HG03066 (cell line): ENCODE measurements around the gene LATS2.

Experiments used
- ATAC-seq: cut with Tn5 transposase; IDR thresholded peaks from one replicate; pipeline ENCODE4 v1.9.1; 2021; ENCODE audit warnings: low read depth; ENCODE audit not compliant: unreplicated experiment

LATS2 gene

DNA sequence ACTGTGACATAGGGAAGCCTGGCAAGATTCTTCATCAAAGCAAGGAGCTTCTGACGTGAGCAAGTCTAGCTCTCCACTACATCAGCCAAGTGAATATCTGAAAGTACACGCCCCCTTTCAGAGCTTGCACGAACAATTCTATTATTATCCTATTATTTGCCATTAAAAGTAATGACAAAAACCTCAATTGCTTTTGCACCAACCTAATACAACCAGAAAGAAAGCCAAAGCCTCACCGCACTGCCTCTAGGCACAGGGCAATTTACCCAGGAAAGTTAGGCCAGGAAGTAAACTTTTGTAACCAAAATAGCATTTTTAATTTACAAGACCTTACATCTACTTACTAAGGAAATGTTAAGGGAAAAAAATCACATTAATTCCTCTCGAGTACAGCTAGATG lies 41.2 kb downstream of the LATS2 start:
- no peak for ATAC-seq

DNA sequence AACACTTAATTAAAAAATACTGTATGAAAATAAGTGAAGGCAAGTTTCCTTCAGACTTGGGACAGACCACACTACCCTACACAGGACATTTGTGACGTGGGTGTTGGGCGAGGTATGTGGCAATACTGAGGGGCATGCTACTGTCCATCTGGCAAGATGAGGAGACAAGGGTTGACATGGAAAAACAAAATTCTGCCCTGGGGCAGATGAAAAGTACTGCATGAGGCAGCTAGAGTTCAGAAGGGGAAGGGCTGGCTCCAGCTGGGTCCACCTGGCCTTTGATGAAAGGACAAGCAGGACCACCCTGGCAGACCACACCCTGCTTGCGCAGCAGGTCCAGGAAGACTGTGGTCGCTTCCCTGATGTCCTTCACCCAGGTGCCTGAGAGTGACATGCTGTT lies 43.2 kb downstream of the LATS2 start:
- no peak for ATAC-seq

DNA sequence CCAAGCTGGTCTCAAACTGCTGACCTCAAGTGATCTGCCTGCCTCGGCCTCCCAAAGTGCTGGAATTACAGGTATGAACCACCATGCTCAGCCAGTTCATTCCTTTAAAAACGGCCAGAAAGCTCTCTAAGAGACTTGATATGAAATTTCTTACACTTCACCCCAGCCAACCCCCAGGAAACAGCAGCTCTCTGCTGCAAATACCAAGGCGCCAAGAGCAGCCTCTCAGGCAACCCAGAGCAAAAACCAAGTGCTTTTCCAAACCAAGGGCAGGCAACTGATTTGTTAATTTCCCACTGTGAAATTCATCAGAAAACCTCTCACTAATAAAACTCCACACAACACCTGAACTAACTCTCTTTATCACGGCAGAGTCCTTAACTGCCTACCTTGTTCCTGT lies 44.9 kb downstream of the LATS2 start:
- ATAC-seq = no peak

DNA sequence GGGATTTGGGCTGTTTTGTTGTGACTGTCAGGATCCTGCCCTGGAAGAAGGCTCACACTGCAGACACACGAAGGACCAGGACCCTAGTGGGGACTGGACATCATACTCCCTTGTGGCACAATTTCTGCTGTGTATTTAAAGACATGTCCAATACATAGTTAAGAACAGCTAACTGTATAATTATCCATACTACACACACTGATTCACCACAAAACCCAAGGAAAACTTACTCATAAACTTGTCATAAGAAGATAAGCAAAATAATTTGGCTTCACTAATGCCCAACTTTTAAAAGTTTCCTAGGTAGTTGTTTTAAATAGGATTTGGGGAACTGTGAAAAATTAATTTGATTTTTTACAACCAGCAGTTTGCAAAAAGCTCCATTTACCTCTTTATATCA lies 46.1 kb downstream of the LATS2 start:
- ATAC-seq = no peak

DNA sequence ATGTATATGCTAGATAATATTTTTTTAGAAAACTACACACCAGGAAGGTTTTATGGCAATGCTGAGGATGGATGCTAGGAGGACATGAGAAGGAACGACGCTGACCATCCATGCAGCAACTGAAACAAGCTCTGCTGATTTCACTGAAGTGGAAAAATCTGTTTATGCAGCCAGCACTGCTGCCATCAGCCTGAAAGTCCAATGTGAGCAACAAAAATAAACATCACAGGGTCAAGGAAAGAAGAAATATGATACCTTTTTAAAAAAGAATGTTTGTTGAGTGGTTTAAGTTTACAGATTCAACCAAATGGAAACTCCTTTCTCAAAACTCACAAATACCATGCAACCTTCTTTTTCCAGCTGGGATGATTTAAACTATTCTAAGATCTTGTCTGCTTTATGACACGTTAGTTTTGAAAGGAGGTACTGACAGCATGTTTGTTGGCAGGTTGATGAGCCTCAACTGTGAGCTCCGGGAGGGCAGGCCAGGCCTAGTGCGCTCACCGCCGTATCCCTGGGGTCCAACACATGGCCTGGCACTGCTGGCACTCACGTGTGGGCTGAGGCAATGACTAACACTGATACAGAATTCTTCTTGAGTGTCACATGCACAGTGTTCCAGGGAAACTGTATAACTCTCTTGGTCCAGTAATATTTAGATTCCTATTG lies 46.8 kb downstream of the LATS2 start:
- no peak for ATAC-seq

DNA sequence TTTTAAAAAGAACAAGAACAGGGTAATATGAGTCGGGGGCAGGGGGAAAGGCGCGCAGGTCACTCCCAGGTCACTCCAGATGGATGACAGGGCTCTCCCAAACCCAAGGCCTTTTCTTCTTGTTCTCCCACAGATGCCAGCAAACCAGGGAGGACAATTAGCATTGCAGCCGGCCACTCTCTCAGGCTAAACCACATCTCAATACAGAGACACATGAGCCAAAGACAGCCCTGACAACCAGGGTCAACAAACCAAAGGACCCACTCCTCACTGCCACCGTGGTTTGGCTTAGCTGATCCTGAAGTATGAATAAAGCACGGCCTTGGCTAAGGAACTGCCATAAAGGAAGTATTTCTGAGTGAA lies 47.3 kb downstream of the LATS2 start:
- no peak for ATAC-seq

DNA sequence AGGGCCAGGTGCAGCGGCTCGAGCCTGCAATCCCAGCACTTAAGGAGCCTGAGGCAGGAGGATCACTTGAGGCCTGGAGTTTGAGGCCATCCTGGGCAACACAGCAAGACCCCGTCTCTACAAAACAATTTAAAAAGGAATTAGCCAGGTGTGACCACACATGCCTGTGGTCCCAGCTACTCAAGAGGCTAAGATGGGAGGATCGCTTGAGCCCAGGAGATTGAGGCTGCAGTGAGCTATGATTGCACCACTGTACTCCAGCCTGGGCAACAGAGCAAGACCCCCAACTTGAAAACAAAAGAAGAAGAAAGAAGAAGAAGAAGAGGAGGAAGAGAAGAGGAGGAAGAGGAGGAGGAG lies 47.7 kb downstream of the LATS2 start:
- no peak for ATAC-seq

DNA sequence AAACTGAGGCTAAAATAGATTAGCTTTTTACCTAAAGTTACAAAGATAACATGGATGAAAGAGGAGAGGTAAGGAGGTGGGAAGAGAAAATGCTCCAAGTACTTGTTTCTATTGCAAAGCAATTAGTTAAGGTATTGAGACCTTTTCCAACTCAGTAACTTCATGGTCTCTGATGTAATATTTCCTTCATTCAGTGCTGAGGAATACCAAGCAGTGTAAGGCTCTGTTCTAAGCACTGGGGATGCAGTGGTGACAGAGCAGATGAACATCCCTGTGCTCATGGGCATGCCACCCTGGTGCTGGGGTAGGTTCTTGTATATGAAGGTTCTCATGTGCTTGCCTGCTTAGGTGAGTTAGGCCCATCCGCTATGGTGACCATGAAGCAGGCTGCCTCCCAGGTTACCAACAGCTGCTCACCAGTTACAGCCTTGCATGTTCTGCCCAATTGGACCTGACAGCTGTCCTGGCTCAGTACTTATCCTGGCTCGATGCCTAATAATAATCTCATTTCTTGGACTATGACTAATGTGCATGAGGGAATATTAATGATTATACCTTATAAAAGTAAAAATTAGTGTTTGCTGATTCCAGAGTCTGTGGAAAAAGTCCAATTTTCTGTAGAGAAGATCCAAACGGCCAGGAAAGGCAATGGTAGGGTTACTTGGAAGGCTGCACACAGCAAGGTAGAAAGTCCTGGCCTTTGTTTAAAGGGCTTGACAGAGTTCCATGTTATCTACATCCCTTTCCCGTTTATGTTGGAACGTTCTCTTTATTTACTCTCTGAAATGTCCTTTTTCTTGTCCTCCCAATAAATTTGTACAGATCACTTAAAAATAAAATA lies 48.3 kb downstream of the LATS2 start:
- ATAC-seq = no peak

DNA sequence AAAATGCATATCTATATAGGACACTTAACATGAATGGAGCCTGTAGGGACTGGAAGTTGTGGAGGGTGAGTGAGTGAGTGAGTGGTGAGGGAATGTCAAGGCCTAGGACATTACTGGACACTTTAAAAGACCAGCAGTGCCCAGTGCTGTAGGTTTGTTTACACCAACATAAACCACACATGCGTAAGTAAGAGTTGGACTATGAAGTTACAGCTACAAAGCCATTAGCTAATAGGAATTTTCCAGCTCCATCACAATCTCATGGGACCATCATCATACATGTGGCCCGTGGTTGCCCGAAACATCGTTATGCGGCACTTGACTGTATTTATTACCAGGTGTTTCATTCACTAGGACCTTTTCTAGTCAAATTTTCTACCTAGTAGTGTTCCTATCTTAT lies 49.2 kb downstream of the LATS2 start:
- ATAC-seq = no peak

DNA sequence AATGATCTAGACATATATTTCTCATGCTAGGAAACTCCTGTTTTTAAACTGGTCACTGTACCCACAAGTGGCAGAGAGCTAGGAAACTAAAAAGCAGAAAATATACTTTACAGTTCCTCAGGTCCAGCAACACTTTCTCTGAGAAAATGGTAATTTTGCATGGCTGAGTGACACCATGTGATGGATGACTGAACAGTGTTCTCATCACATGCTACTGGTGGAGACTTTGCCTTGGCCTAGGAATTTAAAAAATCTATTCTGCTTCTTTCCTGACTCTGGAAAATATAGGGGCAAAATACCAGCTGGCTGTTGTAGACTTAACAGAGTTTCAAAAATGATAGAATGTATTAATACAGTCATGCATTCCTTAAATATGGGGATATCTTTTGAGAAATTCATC lies 50.0 kb downstream of the LATS2 start:
- ATAC-seq = no peak

DNA sequence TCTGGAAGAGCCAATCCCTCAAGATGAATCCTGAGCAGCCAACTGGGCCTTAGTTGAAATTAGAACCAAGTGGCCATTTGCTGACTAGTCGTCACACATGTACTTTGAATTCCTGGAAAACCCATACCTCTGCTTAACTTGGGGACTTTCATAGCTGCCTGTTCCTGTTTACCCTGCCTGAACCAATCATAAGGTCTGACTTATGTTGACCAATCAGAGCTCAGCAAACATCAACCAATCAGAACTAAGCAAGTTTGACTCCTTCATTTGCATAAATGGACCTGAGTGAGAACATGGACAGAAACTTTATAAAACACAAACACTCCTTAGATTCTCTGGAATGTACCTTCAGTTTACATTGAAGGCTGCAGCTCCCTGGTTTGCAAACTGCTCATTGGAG lies 50.8 kb downstream of the LATS2 start:
- ATAC-seq = no peak

DNA sequence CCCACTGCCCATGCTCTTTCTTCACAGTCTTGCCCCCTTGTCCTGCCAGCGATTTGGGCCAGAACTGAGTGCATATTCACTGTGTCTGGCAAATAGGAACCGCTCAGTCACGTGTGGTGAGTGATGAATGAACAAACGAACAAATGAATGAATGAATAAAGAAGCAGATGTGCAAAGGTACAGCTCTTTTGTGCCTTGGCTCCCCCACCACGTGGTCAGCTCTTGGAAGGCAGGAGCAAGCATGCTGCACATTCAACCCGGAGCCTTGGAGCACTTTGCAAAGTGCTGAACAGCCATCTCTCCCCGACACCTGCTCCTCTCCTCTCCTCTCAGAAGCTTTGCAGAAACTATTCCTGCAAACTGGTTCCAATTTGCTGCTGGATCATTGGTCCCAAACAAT lies 52.4 kb downstream of the LATS2 start:
- no peak for ATAC-seq

DNA sequence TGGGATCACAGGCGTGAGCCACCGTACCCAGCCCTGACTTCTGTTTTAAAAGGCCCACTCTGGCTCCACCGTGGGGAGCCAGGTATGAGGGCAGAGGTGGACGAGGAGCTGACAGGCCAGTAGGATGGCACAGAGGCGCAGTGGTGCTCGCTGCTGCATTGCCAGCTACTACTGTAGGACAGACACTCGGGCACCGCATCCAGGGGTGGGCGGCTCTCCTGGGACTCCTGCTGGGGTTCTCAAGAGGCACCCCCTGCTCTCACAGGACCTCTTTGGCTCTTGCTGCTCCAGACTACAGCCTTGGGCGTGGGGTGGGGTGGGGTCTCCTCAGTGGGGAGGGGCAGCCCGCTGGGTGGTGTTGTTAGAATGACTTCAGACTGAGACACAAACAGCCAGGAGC lies 53.4 kb downstream of the LATS2 start:
- no peak for ATAC-seq

DNA sequence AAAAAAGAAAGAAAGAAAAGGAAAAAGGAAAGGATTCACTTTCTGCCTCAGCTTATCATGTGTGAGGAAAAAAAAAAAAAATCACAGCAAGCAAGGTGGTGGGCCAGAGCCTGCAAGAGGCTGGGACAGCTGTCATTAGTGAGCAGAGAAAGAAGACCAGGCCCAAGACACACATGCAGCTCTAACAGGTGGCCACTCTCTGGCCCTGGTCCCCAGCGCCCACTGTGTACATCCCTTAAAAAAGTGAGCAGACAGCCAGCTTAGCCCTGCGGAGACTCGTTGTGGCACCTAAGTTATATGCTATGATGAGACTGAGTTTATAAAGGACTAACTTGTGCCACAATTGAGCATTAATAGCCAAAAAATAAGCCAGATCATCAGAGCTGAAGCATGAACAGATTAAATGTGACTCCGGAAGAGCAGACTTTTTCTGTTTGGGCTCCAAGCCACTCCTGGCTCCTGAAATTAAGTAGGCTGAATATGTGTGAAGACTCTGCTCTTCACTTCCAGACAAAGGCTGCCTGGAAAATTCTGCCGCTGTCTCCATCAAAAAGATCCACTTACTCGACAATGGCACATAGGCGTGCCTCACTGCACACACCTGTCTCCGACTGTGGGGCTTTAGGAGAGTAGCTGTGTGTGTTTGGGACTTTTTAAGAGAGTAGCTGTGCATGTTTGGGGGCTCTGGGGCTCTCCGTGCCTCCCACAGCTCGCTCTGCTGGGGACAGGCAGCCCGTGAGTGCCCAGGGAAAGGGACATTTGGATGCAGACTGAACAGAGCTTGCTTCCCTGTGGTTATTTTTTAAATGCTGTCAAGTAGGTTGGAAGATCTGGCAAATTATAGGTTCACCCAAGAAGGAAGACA lies 55.0 kb downstream of the LATS2 start:
- no peak for ATAC-seq

DNA sequence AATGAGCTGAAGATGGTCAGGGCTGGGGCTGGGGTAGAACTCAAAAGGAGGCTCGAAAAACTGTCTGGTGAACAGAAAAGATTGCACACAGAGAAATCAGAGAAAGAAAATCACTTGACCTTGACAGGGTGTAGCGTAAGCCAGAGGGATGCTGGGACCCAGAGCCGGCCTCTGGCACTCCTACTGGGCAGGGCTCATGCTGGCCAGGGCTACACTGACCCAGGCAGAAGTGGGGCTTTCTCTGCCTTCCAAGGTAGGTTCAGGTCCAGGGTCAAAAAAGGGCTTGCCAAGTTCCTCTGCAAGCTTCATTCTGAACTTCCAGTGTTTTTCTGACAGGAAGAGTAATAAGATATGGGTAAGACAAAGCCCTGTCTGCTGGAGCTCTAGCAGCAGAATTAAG lies 56.2 kb downstream of the LATS2 start:
- no peak for ATAC-seq

DNA sequence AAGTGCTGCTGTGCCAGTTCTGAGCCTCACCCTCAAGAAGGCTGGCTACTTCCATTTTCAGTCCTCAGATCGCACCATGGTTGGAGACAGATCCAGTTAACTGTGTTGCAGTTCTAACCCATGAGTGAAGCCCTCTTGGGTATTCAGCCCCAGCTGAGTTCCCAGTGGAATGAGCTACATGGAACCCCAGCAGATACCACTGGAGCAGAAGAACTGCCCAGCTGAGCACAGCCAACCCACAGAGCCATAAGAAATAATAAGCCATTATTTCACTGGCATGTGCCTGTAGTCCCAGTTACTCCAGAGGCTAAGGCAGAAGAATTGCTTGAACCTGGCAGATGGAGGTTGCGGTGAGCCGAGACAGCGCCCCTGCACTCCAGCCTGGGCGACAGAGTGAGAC lies 59.9 kb downstream of the LATS2 start:
- ATAC-seq = no peak

DNA sequence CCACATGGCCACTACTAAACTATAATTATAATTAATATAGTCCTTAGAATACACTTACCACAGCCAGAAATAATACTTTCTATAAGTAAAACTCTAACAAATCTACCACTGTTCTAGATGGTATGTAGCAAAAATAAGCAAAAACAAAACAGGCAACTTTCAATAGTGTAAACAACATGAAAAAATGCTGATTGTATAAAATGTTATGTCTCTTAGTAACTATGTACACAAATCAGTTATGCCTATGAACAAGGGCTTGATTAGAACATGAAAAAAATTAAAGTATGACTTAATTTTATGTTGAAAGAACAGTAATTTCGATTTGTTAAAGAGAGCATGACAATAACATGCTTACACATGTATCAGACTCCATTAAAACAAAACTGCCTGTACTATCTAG lies 60.7 kb downstream of the LATS2 start:
- no peak for ATAC-seq

DNA sequence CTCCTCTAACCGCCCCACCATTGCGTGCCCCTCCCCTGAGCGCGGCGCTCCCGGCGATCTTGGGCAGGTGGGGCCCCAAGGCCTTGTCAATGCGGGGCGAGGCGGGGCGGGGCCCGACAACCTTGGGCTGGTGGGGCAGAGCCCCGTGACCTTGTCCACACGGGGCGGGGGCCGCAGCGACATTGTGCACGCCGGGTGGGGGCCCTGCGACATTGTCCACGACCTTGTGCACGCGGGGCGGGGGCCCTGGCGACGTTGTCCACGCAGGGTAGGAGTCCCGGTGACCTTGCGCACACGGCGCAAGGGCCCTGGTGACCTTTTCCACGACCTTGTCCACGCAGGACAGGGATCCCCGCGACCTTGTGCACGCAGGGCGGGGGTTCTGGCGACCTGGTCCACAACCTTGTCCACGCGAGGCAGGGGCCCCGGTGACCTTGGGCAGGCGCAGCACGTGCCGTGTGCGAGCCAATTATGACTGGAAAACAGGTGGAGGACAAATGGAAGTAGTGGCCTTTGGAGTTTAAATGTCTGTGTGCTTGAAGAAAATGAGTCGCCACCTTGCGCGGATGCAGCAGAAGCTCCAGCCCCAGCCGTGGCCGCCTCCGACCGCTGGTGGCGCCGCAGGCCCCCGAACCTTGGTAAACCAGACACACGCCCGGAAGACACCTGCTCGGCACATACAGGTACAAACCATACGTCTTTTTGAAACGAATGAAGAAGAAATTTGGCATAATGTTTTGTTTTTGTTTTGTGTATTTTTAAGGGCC lies 62.6 kb downstream of the LATS2 start:
- no peak for ATAC-seq

DNA sequence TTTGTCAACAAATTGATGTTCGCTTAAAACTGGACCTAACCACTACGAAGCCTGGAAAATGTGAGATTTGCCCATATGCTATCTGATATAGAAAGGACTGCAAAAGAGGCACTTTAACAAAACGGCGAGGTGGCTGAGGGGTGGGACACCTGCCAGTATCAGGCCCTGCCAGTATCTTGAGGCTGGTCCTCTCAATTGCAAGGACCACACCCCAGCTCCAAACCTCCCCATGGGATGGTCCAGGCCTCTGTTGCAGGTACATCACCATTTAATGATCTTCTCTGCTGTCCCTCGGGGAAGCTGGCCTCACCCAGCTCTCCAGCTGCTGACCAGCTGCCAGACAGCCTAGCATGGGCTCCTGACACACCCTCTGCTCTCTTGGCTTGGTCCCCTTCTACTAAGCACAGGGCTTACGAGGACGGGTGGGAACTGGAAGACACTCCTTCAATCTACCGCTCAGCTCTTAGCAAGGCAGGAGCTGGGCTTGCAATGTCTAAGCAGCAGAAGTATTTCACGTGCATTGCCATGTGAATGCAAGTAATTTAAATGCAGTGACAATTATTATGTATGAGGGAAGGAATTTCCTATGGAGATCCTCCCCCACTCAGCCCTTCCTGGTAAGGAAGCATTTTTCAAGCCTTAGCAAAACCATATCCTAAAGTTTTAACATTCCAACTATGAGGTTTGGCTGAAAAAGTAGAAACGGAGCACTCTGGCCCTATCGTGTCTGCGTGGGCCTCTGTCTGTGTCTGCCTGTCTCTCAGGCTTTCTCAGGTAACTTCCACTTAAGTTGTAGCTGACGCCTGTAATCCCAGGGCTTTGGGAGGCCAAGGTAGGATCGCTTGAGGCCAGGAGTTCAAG lies 63.9 kb downstream of the LATS2 start:
- ATAC-seq = no peak
